Panc1 (cell line): ENCODE data around the gene KIF2A.

ENCODE experiments used
- CTCF ChIP-seq: fragments of 450-650 bp; IDR thresholded peaks from 2 replicates; pipeline ENCODE4 v1.5.1; 2017; ENCODE audit warnings: mild to moderate bottlenecking
- REST ChIP-seq, 2 experiments: IDR thresholded peaks; 2 replicates each; pipeline ENCODE4 v1.6.1; 2011 to 2012; ENCODE audit warnings: low read depth in 2 of 2, control low read depth in 1 of 2, low read length in 1 of 2, mild to moderate bottlenecking in 1 of 2, moderate library complexity in 1 of 2; ENCODE audit not compliant: insufficient read depth in 1 of 2

- TF ChIP-seq CTCF, result no peak
- no peak for TF ChIP-seq REST (IDR thresholded peaks at IDR 0.05; ENCODE audit: insufficient read depth in 1 of 2, low read depth in 2 of 2, low read length in 1 of 2)
These were observed 25.9 kb downstream of the KIF2A start for GRCh38 chr5:62331921-62332320.
